Epithelial cell of esophagus (primary cell): ENCODE results near the gene SLCO4C1.
"Not testable (repeated sequence)": the region's sequence is repeated elsewhere in the genome, so short reads cannot be mapped to it uniquely, and the experiment has no call there.

ENCODE experiments used
- DNase-seq: peaks from one replicate; pipeline ENCODE4 v3.0.0; 2010; ENCODE audit warnings: low read depth
- H3K4me3 ChIP-seq: 2 replicates; pipeline ENCODE4 v1.5.1; 2011; ENCODE audit warnings: mild to moderate bottlenecking, low read length, control low read depth
- TF ChIP-seq, protein P1 (sequence below): IDR thresholded peaks from 2 replicates; pipeline ENCODE4 v1.5.1; 2011; ENCODE audit warnings: low read depth, mild to moderate bottlenecking, low read length, control low read depth, inconsistent platforms; ENCODE audit not compliant: insufficient read depth; ENCODE audit errors: missing control alignments

The SLCO4C1 gene, protein sequence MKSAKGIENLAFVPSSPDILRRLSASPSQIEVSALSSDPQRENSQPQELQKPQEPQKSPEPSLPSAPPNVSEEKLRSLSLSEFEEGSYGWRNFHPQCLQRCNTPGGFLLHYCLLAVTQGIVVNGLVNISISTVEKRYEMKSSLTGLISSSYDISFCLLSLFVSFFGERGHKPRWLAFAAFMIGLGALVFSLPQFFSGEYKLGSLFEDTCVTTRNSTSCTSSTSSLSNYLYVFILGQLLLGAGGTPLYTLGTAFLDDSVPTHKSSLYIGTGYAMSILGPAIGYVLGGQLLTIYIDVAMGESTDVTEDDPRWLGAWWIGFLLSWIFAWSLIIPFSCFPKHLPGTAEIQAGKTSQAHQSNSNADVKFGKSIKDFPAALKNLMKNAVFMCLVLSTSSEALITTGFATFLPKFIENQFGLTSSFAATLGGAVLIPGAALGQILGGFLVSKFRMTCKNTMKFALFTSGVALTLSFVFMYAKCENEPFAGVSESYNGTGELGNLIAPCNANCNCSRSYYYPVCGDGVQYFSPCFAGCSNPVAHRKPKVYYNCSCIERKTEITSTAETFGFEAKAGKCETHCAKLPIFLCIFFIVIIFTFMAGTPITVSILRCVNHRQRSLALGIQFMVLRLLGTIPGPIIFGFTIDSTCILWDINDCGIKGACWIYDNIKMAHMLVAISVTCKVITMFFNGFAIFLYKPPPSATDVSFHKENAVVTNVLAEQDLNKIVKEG

DNA sequence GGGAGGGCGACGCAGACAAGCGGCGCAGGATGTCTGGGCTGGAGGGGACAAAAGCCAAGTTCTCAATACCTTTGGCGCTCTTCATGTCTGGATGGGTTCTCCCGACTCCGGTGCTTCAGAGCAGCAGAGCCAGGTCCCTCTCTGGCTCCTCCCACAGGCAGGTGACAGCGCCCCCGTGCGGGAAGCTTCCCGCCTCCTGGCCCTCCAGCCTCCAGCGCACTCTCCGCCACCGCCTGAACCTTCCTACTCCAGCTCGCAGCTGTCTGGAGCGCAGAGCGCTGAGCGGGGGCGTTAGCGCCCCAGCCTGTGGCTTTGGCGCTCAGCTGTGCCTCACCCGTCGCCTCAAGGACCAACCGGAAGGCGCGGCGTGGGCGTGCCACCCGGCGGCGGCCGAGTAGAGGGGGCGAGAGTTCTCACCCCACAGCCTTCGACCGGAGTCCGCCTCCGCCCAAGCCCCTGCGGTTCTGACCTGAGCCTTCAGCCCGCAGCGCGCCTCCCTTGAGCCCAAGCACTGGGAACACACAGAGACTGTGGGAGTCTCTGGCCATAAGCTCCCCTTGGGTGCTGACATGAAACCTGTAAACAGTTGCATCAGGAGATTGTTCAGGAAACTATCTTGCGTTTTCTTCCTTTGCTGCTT lies at the start of gene SLCO4C1:
Gene SLCO4C1 (minus strand): TSS at position 107 of the 640 bp plus-strand sequence. CDS start 22 bp downstream, at position 85.
- peak within 1 kb of the TSS; percentile 52 for H3K4me3 ChIP-seq
- peak; percentile 71 for DNase-seq
- TF ChIP-seq, protein P1, sequence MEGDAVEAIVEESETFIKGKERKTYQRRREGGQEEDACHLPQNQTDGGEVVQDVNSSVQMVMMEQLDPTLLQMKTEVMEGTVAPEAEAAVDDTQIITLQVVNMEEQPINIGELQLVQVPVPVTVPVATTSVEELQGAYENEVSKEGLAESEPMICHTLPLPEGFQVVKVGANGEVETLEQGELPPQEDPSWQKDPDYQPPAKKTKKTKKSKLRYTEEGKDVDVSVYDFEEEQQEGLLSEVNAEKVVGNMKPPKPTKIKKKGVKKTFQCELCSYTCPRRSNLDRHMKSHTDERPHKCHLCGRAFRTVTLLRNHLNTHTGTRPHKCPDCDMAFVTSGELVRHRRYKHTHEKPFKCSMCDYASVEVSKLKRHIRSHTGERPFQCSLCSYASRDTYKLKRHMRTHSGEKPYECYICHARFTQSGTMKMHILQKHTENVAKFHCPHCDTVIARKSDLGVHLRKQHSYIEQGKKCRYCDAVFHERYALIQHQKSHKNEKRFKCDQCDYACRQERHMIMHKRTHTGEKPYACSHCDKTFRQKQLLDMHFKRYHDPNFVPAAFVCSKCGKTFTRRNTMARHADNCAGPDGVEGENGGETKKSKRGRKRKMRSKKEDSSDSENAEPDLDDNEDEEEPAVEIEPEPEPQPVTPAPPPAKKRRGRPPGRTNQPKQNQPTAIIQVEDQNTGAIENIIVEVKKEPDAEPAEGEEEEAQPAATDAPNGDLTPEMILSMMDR: peak; percentile 67

DNA sequence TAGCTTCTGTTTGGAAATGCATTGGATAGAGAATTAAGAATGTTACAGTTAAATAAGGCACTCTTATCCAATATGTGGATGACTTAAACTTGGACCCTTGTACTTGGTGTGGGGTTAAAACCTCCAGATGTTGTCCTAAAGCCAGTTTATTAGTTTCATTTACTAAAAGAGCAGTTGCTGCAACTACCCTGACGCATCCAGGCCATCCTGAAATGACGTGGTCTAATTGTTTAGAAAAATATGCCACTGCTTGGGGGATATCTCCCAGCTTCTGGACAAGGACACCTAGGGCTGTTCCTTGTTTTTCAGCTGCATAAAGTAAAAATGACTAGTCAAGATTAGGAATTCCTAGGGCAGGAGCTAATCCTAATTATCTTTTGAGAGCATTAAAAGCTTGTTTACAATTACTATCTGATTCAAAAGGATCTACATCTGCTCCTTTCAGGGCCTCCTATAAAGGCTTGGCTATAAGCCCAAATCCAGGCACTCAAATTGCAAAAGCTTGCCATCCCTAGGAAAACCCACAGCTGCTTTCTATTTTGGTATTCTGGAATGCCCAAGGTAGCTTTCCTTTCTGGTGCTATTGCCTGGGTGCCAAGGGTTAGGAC lies 45.7 kb upstream of the SLCO4C1 start:
- no peak for DNase-seq
- TF ChIP-seq, protein P1: no peak

DNA sequence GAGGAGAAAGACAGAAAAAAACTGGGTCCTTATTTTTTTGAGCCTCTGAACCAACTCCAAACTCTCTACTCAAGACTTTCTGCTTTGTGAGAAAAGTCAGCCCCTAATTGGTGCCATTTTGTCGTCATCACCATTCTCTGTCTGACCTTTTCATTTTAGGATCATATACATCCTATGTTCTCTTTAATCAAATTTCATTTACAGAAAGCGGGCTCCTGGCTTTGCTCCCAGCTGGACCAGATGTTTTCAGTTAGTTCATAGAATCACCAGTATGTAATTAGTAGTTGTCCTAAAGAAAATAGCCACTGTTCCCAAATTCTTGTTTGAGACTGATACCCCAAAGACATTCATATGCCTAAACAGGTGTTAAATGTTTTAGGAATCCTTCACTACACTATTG lies 28.6 kb upstream of the SLCO4C1 start:
- DNase-seq: no peak
- TF ChIP-seq, protein P1: no peak
- H3K4me3 ChIP-seq: no peak overlapping the region

More for the DNA sequence above, 45.7 kb upstream of the SLCO4C1 start:
- H3K4me3 ChIP-seq: no peak overlapping the region

DNA sequence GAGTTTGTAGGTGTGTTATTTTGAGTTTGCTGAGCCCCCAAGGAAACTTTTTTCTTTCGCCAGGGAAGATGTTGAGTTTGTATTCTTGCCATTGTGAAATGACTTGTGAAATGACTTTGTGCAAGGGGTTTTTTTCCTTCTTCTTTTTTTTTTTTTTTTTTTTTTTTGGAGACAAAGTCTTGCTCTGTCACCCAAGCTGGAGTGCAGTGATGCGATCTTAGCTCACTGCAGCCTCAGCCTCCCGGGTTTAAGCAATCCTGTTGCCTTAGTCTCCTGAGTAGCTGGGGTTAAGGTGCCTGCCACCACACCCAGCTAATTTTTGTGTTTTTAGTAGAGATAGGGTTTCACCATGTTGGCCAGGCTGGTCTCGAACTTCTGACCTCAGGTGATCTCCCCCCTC lies 22.7 kb upstream of the SLCO4C1 start:
- not testable (repeated sequence) for DNase-seq, H3K4me3 ChIP-seq

DNA sequence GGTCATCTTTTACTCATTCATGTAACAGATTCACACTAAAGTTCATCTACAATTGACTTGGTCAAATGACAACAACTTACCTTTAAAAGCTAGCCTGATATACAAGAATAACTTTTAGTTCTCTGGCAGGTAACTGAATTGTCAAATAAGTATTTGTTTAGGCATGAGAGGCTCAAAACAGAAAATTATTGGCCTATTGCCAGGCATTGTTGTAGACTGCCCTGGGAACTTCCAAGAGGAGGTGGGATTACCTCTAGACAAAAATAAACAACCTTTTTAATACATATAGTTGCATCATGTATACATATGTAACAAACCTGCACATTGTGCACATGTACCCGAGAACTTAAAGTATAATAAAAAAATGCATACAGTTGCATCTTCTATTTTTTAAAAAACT lies 18.2 kb upstream of the SLCO4C1 start:
- TF ChIP-seq, protein P1: no peak
- H3K4me3 ChIP-seq: no peak overlapping the region
- peak; percentile 12 for DNase-seq

DNA sequence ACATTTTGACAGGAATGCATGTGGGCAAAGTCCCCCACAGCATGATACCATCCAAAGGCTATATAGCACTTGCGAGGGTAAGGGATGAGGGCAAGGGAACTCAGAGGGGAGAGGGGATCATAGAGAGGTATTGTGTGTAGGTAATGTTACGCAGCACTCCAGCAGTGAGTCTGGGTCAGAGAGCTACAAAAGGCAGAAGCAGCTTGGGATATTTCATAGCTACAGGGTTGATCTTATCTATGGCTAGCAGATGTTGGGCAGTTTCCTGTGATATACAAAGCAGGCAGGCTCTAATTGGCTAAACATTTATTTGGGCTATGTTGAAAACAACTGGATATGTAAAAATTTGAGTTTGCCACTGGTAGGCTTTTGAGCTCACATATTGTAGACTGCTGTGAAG lies 17.8 kb upstream of the SLCO4C1 start:
- H3K4me3 ChIP-seq: no peak overlapping the region
- no peak for DNase-seq
- TF ChIP-seq, protein P1: no peak
